ENCODE results near the gene ZSWIM7. TPM values are rescaled to one million over a fixed set of nuclear protein-coding genes. Genes with fewer than 3 reads are reported as not detected.
A peak's percentile ranks its signal among the peaks of the same experiment; 100 is the strongest.
"Not testable (repeated sequence)": the region's sequence is repeated elsewhere in the genome, so short reads cannot be mapped to it uniquely, and the experiment has no call there.

The ZSWIM7 gene
- total RNA-seq, 6 donors from 2014 or later: 20.8 to 30.7 (median 23.4) TPM

DNA sequence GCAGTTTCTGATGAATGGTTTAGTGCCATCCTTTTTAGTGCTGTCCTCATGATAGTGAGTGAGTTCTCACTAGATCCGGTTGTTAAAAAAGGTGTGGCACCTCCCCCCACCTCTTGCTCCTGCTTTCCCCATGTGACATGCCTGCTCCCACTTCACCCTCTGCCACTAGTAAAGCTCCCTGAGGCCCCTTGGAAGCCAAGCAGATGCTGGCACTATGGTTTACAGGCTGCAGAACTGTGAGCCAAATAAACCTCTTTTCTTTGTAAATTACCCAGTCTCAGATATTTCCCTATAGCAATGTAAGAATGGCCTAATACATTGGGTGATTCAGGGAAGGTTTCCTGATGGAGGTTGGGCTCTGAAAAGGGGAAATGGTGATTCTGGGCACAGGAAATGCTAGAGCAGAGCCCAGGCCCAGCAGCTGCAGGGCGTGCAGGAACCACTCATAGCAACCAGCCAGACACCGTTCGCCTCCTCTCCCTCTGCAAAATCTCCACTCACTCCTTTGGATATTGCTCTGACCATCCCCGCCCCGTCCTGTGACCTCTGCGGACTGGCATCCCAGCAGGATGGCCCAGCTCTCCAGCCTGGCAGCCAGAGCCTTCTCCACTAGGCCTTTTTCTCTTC is 57.2 kb downstream of the ZSWIM7 start:
- no peaks in the 10 kb centered on the region for H3K27me3 ChIP-seq
- ATAC-seq (ENCODE audit: low FRiP score in 2 of 2) (peak; percentile 4 to 46), DNase-seq (peak; percentile 19 to 45)
- H3K27ac ChIP-seq: no peak overlapping the region
- no peak for TF ChIP-seq CTCF (IDR thresholded peaks at IDR 0.05)
- no peak for TF ChIP-seq POLR2A (IDR thresholded peaks at IDR 0.05)
- TF ChIP-seq POLR2AphosphoS5 (IDR thresholded peaks at IDR 0.05): no peak
- TF ChIP-seq EP300 (IDR thresholded peaks at IDR 0.05): no peak
- H3K36me3 ChIP-seq: no peaks in the 10 kb centered on the region
- no peaks in the 10 kb centered on the region for H3K9me3 ChIP-seq
- no peak overlapping the region for H3K4me3 ChIP-seq
- H3K4me1 ChIP-seq: peaks cover 18 to 39% (median 33%) of the 10 kb centered on the region in 4 donors
- 81 to 85% methylated on average over 7 of the region's 7 CpGs for WGBS, 2 donors

DNA sequence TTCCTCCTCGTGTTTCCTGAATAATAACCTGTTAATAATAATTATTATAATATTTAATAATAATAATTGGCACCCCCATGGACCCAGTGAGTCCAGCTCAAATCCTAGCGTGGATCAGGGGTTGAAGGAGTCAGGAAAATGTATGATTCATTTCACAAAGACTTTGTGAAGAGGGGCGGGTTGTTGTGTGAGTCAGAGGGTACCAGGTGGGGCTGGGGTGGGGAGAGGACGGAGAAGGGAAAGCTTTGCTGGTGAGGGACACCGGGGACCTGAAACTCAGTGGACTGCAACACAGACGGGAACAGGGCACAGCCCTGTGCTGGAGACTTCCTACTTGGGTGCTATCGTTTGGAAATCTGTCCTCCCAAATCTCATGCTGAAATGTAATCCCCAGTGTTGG is 57.7 kb downstream of the ZSWIM7 start:
- 87 to 90% methylated on average over 7 of the region's 7 CpGs for WGBS, 2 donors
- DNase-seq (no peak), ATAC-seq (ENCODE audit: low FRiP score in 2 of 2) (no peak)

GRCh38 chr17:15936481-15936880 is 63.0 kb downstream of the ZSWIM7 start:
- ATAC-seq (ENCODE audit: low FRiP score in 2 of 2); H3K27ac ChIP-seq; DNase-seq; H3K4me3 ChIP-seq; H3K36me3 ChIP-seq; H3K9me3 ChIP-seq; H3K4me1 ChIP-seq; H3K27me3 ChIP-seq: not testable (repeated sequence)
- WGBS, 2 donors: 97 to 100% methylated on average over 4 of the region's 4 CpGs

More for the DNA sequence above, 57.7 kb downstream of the ZSWIM7 start:
- no peaks in the 10 kb centered on the region for H3K9me3 ChIP-seq
- no peak overlapping the region for H3K4me3 ChIP-seq
- H3K36me3 ChIP-seq: no peaks in the 10 kb centered on the region
- TF ChIP-seq POLR2AphosphoS5 (IDR thresholded peaks at IDR 0.05) (no peak), CTCF (IDR thresholded peaks at IDR 0.05) (no peak), EP300 (IDR thresholded peaks at IDR 0.05) (no peak), POLR2A (IDR thresholded peaks at IDR 0.05) (no peak)
- H3K27ac ChIP-seq: no peak overlapping the region
- peaks cover 18 to 34% (median 28%) of the 10 kb centered on the region in 4 donors for H3K4me1 ChIP-seq
- no peaks in the 10 kb centered on the region for H3K27me3 ChIP-seq

- no peaks in the 10 kb centered on the region for H3K27me3 ChIP-seq
- TF ChIP-seq POLR2AphosphoS5 (IDR thresholded peaks at IDR 0.05) (no peak), CTCF (IDR thresholded peaks at IDR 0.05) (no peak), POLR2A (IDR thresholded peaks at IDR 0.05) (no peak), EP300 (IDR thresholded peaks at IDR 0.05) (no peak)
- H3K9me3 ChIP-seq: no peaks in the 10 kb centered on the region
- H3K27ac ChIP-seq: no peak overlapping the region
- H3K36me3 ChIP-seq: no peaks in the 10 kb centered on the region
- ATAC-seq (ENCODE audit: low FRiP score in 2 of 2): no peak
- no peak for DNase-seq
- 92 to 97% methylated on average over 7 of the region's 7 CpGs for WGBS, 2 donors
- H3K4me3 ChIP-seq: no peak overlapping the region
- H3K4me1 ChIP-seq: no peaks in the 10 kb centered on the region
Observed at GRCh38 chr17:15935891-15936290, 63.6 kb downstream of the ZSWIM7 start.

DNA sequence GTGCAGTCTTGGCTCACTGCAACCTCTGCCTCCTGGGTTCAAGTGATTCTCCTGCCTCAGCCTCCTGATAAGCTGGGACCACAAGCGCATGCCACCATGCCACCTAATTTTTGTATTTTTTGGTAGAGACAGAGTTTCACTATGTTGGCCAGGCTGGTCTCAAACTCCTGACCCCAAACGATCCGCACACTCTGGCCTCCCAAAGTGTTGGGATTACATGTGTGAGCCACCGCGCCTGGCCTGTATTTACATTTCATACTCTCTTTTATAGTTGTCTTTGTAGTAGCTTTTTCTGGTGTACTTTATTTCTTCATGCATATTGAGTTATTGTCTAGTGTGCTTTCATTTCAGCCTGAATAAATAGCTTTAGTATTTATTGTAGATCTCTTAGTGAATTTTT is 64.6 kb downstream of the ZSWIM7 start:
- Histone ChIP-seq H3K9me3 (no peaks in the 10 kb centered on the region), H3K36me3 (no peaks in the 10 kb centered on the region), H3K27me3 (no peaks in the 10 kb centered on the region), H3K4me1 (no peaks in the 10 kb centered on the region), H3K27ac (no peak overlapping the region), H3K4me3 (no peak overlapping the region)
- DNase-seq (no peak), ATAC-seq (ENCODE audit: low FRiP score in 2 of 2) (no peak)
- TF ChIP-seq EP300 (IDR thresholded peaks at IDR 0.05) (no peak), POLR2A (IDR thresholded peaks at IDR 0.05) (no peak), POLR2AphosphoS5 (IDR thresholded peaks at IDR 0.05) (no peak), CTCF (IDR thresholded peaks at IDR 0.05) (no peak)
- WGBS, 2 donors: 92 to 93% methylated on average over 5 of the region's 5 CpGs

Data from upper lobe of left lung (tissue), 6 donors.